ENCODE data around the gene SPNS1.
A peak's percentile ranks its signal among the peaks of the same experiment; 100 is the strongest.
"Not testable (repeated sequence)": the region's sequence is repeated elsewhere in the genome, so short reads cannot be mapped to it uniquely, and the experiment has no call there.

SPNS1 gene

GRCh38 chr16:28991687-28992086 is 17.1 kb downstream of the SPNS1 start:
- DNase-seq: no peak

DNA sequence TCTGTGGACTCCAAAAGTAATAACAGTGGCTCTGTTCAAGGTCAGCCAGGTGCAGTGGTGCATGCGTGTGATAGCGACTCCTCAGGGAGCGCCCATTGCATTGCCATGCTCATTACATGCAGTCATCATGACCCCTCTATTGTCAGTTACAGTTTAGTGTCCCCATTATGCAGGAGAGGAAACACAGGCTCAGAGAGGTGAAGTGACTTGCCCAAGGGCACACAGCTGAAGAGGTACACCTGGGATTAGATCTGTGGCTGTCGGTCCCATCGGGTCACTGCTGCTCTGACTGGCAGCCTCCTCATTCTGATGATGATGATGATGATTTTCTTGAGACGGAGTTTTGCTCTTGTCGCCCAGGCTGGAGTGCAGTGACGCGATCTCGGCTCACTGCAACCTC is 17.9 kb downstream of the SPNS1 start:
- DNase-seq: no peak

GRCh38 chr16:28998837-28999236 is 24.3 kb downstream of the SPNS1 start:
- DNase-seq: no peak

GRCh38 chr16:28999577-28999976 is 25.0 kb downstream of the SPNS1 start:
- DNase-seq: no peak

DNA sequence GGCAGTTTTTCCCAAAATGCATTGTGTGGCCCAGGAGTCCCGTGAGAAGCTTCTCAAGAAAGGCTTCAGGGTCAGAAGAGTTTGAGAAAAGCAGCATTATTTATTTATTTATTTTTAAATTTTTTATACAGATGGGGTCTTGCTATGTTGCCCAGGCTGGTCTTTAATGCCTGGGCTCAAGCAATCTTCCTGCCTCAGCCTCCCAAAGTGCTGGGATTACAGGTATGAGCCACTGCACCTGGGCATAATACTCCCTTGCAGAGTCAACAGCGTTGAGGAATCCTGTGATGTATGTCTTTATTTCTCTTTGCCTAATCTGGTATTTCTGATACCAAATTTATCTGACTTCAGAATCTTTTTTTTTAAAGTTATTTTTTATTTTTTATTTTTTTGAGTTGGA is 25.4 kb downstream of the SPNS1 start:
- DNase-seq: no peak

GRCh38 chr16:29004496-29005139 is 30.0 kb downstream of the SPNS1 start:
- not testable (repeated sequence) for DNase-seq

GRCh38 chr16:29007730-29008593 is 33.4 kb downstream of the SPNS1 start:
- DNase-seq: peak; percentile 81

GRCh38 chr16:29009050-29009837 is 34.7 kb downstream of the SPNS1 start:
- DNase-seq: peak; percentile 69

DNA sequence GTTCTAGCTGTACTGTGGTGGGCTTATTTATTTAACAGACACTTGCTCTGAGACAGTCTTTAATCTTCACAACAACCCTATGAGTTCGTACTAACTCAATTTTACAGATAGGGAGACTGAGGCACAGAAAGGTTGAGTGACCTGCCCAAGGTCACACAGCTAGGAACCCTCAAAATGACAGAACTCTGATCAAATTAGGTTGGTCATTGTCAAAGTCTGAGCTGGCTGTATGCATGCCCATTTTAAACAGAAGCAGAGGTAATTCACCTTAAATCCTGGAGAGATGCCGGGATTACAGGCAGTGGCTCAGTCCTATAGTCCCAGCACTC is 35.2 kb downstream of the SPNS1 start:
- DNase-seq: no peak

GRCh38 chr16:29011112-29011511 is 36.5 kb downstream of the SPNS1 start:
- DNase-seq: no peak

- DNase-seq: no peak
These were observed 37.3 kb downstream of the SPNS1 start for GRCh38 chr16:29011851-29012250.

- no peak for DNase-seq
These were observed 38.5 kb downstream of the SPNS1 start for GRCh38 chr16:29012913-29013553.

DNA sequence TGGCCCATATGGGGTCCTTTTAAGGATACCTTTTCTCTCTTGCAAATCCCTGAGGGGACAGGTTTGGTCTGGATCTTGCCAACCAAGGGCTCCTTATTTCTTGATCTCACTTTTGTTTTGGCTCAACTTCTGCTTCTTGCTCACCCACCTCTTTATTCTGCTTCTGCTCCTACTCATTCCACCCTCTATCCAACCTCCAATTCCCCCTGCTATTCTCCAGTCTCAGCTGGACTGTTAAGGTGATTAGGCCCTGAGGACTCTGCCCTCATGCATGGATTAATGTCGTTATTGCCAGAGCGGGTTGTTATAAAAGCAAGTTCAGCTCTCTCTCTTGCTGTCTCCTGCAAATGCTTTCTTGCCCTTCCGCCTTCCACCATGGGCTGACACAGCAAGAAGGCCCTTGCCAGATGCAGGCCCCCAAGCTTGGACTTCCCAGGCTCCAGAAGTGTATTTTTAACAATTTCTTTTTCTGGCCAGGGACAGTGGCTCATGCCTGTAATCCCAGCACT is 40.0 kb downstream of the SPNS1 start:
- DNase-seq: no peak

DNA sequence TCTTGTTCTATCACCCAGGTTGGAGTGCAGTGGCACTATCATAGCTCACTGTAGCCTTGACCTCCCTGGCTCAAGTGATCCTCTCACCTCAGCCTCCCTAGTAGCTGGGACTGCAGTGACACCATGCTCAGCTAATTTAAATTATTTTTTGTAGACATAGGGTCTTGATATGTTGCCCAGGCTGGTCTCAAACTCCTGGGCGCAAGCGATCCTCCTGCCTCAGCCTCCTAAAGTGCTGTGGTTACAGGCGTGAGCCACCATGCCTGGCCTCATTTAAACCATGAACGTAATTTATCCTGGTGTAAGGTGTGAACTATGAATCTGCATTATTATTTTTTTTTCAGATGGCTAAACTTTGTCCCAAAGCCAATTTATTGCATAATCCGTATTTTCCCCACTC is 47.6 kb downstream of the SPNS1 start:
- no peak for DNase-seq

- no peak for DNase-seq
These were observed 49.0 kb downstream of the SPNS1 start for GRCh38 chr16:29023279-29024277.

- no peak for DNase-seq
These were observed 49.7 kb downstream of the SPNS1 start for GRCh38 chr16:29024278-29024677.

- DNase-seq: peak; percentile 51
These were observed 50.6 kb downstream of the SPNS1 start for GRCh38 chr16:29025218-29025617.

DNA sequence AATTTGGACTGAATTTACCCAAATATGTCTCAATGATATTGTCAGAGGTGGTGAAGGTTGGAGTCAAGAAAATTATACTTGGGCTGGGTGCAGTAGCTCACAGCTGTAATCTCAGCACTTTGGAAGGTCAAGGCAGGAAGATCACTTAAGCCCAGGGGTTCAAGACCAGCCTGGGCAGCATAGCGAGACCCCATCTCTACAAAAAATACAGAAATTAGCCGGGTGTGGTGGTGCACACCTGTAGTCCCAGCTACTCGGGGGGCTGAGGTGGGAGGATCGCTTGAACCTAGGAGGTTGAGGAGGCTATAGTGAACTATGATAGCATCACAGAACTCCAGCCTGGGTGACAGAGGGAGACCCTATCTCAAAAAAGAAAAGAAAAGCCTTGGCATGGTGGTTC is 51.2 kb downstream of the SPNS1 start:
- peak; percentile 19 for DNase-seq

DNA sequence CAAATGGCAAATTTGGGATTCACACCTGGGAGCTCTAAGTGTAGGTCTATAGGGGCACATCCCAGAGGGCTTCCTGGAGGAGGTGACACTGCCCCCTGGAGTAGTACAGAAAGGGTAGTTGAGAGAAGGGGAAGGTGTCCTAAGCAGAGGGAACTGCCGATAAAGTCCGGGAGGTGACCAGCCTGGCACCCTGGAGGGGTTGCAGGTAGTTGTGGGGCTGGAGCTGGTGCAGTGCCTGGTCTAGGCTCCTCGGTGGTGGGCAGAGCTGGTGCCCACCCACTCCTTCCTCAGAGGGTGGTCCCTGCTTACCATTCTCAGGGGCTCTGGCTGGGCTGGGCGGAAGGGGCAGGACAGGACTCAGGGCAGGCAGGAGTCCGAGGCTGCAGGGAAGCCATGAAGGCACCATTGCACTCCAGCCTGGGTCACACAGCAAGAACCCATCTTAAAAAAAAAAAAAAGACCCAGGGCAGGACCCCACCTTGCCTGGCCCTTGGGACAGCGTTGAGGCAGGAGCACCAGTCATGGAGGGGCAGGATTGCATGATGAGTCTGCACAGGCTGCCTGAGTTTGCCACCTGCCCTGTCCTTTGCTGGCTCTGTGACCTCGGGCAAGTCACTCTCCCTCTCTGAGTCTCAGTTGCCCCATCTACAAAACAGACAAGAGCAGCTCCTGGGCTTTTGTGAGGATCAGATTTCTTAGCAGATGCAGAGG is 54.0 kb downstream of the SPNS1 start:
- no peak for DNase-seq

GRCh38 chr16:29029168-29029994 is 54.8 kb downstream of the SPNS1 start:
- peak; percentile 93 for DNase-seq
